ENCODE results near the gene BAK1.
"Not testable (repeated sequence)": the region's sequence is repeated elsewhere in the genome, so short reads cannot be mapped to it uniquely, and the experiment has no call there.

Gene BAK1

DNA sequence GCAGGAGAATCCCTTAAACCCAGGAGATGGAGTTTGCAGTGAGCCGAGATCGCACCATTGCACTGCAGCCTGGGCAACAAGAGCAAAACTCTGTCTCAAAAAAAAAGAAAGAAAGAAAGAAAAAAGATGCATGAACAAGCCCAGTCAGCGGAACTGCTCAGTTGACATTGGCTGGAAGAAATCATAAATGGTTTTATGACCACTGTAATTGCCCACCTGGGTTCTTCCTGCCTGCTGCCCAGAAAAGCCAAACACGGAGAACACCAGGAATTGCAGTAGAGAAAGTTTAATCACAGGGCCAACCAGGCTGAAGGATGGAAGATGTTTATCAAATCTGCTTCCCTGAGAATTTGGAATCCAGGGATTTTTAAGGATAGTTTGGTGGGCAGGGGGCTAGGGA, 22.7 kb downstream of the BAK1 start:
- CTCF ChIA-PET, result no interaction called here
- POLR2A ChIA-PET, result no interaction called here
- no peak for TF ChIP-seq CTCF (IDR thresholded peaks at IDR 0.05; ENCODE audit: insufficient read depth, low read length, missing control alignments)
- DNase-seq (ENCODE audit: low read depth, low spot score), result no peak
- no peak overlapping the region for H3K4me3 ChIP-seq (ENCODE audit: low read depth, low read length)

GRCh38 chr6:33552883-33553282, 27.2 kb downstream of the BAK1 start:
- CTCF ChIA-PET, result interaction anchor here (0.6 to 0.9 kb wide), 2 partner anchors 42 to 117 kb away, joined by 3 to 5 read pairs; no protein-coding TSS in a partner anchor
- DNase-seq (ENCODE audit: low read depth, low spot score); H3K4me3 ChIP-seq (ENCODE audit: low read depth, low read length); POLR2A ChIA-PET: not testable (repeated sequence)

DNA sequence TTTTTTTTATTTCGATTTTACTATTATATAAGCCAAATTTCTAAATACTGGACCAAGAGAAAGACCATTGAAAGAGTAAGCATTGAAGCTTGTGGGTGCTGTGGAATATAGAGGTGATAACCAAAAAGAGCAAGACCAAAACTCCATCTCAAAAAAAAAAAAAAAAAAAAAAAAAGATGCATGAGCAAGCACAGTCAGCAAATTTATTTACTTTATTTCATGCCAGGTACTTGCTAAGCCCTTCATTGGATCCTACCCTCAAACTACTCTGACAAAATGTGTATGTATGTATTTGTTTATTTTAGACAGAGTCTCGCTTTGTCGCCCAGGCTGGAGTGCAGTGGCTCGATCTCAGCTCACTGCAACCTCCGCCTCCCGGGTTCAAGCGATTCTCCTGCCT, 27.8 kb downstream of the BAK1 start:
- H3K4me3 ChIP-seq (ENCODE audit: low read depth, low read length), result no peak overlapping the region
- ChIA-PET POLR2A (no interaction called here), CTCF (interaction anchor here (0.9 kb wide), 1 partner anchor 116 kb away, joined by 3 read pairs; no protein-coding TSS in a partner anchor)
- DNase-seq (ENCODE audit: low read depth, low spot score), result no peak
- no peak for TF ChIP-seq CTCF (IDR thresholded peaks at IDR 0.05; ENCODE audit: insufficient read depth, low read length, missing control alignments)

DNA sequence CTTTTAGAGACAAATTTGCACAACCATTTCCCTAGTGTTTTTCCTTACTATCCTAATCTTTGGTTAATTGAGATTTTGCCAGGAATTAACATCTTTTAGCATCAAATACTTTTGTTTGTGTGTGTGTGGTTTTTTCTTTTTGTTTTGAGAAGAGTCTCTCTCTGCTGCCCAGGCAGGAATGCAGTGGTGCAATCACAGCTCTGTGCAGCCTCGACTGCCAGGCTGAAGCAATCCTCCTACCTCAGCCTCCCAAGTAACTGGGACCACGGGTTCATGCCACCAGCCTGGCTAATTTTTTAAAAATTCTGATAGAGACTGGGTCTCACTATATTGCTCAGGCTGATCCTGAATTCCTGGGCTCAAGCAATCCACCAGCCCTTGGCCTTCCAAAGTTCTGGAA, 28.5 kb downstream of the BAK1 start:
- TF ChIP-seq CTCF (IDR thresholded peaks at IDR 0.05; ENCODE audit: insufficient read depth, low read length, missing control alignments), result no peak
- POLR2A ChIA-PET, result no interaction called here
- DNase-seq (ENCODE audit: low read depth, low spot score), result no peak
- CTCF ChIA-PET, result no interaction called here
- no peak overlapping the region for H3K4me3 ChIP-seq (ENCODE audit: low read depth, low read length)

DNA sequence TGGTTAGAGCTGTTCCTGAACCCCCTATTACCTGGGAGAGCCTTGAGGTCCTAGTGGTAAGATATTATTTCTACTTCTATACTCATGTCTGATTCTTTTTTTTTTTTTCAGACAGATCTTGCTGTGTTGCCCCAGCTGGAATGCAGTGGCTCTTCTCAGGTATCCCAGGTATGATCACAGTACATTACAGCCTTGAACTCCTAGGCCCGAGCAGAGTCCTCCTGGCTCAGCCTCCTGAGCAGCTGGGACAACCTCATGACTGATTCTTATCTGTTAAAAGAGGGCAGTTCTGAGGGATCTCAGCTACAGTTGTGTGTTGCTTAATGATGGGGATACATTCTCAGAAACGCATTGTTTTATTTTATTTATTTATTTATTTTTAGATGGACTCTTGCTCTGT, 30.2 kb downstream of the BAK1 start:
- ChIA-PET POLR2A (no interaction called here), CTCF (interaction anchor here (0.6 kb wide), 1 partner anchor 481 kb away, joined by 3 read pairs; no protein-coding TSS in a partner anchor)
- DNase-seq (ENCODE audit: low read depth, low spot score), result no peak
- no peak for TF ChIP-seq CTCF (IDR thresholded peaks at IDR 0.05; ENCODE audit: insufficient read depth, low read length, missing control alignments)
- H3K4me3 ChIP-seq (ENCODE audit: low read depth, low read length), result no peak overlapping the region

DNA sequence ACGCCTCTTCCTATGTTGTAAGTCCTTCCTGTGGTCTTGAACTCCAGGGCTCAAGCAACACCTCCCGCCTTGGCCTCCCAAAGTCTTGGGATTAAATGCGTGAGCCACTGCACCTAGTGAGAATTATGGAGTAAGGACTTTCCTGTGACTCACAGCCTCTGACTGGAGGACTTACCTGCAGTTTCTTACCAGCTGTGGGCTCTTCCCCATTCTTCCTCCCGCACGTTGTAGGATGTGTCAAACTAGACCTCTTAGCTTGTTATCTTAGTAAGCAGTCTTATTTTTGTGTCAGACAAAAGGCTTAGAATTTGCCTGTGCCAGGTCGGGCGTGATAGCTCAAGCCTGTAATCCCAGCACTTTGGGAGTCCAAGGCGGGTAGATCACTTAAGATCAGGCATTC, 30.9 kb downstream of the BAK1 start:
- ChIA-PET POLR2A (no interaction called here), CTCF (interaction anchor here (0.6 kb wide), 1 partner anchor 480 kb away, joined by 3 read pairs; no protein-coding TSS in a partner anchor)
- H3K4me3 ChIP-seq (ENCODE audit: low read depth, low read length), result no peak overlapping the region
- no peak for DNase-seq (ENCODE audit: low read depth, low spot score)
- no peak for TF ChIP-seq CTCF (IDR thresholded peaks at IDR 0.05; ENCODE audit: insufficient read depth, low read length, missing control alignments)

- ChIA-PET CTCF (interaction anchor here (1.2 kb wide), 1 partner anchor 14 kb away, joined by 3 read pairs; no protein-coding TSS in a partner anchor), POLR2A (interaction anchor here (0.6 kb wide), 1 partner anchor 228 kb away, joined by 3 read pairs; no protein-coding TSS in a partner anchor)
- no peak for TF ChIP-seq CTCF (IDR thresholded peaks at IDR 0.05; ENCODE audit: insufficient read depth, low read length, missing control alignments)
- no peak for DNase-seq (ENCODE audit: low read depth, low spot score)
- H3K4me3 ChIP-seq (ENCODE audit: low read depth, low read length), result no peak overlapping the region
Measured at GRCh38 chr6:33547499-33547898, 32.6 kb downstream of the BAK1 start.

Data from AG04449 (cell line).